Peyer's patch (tissue), 4 donors: ENCODE measurements around the gene TCEAL2. TPM values are rescaled to one million over a fixed set of nuclear protein-coding genes. Genes with fewer than 3 reads are reported as not detected.
"Not testable (repeated sequence)": the region's sequence is repeated elsewhere in the genome, so short reads cannot be mapped to it uniquely, and the experiment has no call there.

Experiments used
- DNase-seq, 3 donors: peaks; one replicate each; pipeline ENCODE4 v3.0.0-alpha.2; 2017 to 2019
- H3K27ac ChIP-seq, 4 donors: fragments of 200-600 bp; sonication (generic); one replicate each; pipeline ENCODE4 v1.5.1; 2016 to 2019
- H3K27me3 ChIP-seq, 2 donors: fragments of 200-600 bp; sonication (generic); one replicate each; pipeline ENCODE4 v1.5.1; 2019
- H3K36me3 ChIP-seq, 3 donors: fragments of 200-600 bp; sonication (generic); one replicate each; pipeline ENCODE4 v1.5.1; 2016 to 2019
- H3K4me1 ChIP-seq, 4 donors: fragments of 200-600 bp; sonication (generic); one replicate each; pipeline ENCODE4 v1.5.1; 2016 to 2019
- H3K4me3 ChIP-seq, 4 donors: fragments of 200-600 bp; sonication (generic); 1 replicate in 3 of 4; 2 replicates in 1 of 4; pipeline ENCODE4 v1.5.1; 2016 to 2019; ENCODE audit warnings: mild to moderate bottlenecking in 1 of 4
- H3K9me3 ChIP-seq, 4 donors: fragments of 200-600 bp; sonication (generic); one replicate each; pipeline ENCODE4 v1.5.1; 2016 to 2019; ENCODE audit warnings: mild to moderate bottlenecking in 1 of 4
- CTCF ChIP-seq, 6 experiments: fragments of 450-650 bp in 4 of 6; fragments of 200-600 bp in 2 of 6; sonication (generic) in 1 of 6; IDR thresholded peaks; one replicate each; pipeline ENCODE4 v1.5.1; 2017 to 2019; ENCODE audit warnings: antibody characterized with exemption in 6 of 6, mild to moderate bottlenecking in 3 of 6, moderate library complexity in 1 of 6
- POLR2A ChIP-seq, 2 donors: fragments of 450-650 bp; IDR thresholded peaks; one replicate each; pipeline ENCODE4 v1.5.1; 2017; ENCODE audit warnings: antibody characterized with exemption in 2 of 2, mild to moderate bottlenecking in 2 of 2, moderate library complexity in 2 of 2
- total RNA-seq, 4 donors: library from RNA; depleted of rRNA; stranded (reverse); fragments of >200 nt; gene quantifications; one replicate each; pipeline ENCODE4 v1.1.0, GENCODE V29; 2016

TCEAL2 gene
- not detected for total RNA-seq

- not testable (repeated sequence) for H3K9me3 ChIP-seq, H3K36me3 ChIP-seq, H3K4me1 ChIP-seq, DNase-seq, H3K27ac ChIP-seq, H3K27me3 ChIP-seq
- peak within 1 kb of the TSS in 1 of 4 donors; percentile 14 for H3K4me3 ChIP-seq
Measured at GRCh38 chrX:102125436-102125835, at the start of gene TCEAL2. TCEAL2 (plus strand) TSS chrX:102125679; CDS start chrX:102126831, 1,152 bp downstream.

GRCh38 chrX:102077426-102077825, 48.1 kb upstream of the TCEAL2 start:
- H3K4me1 ChIP-seq, result no peaks in the 10 kb centered on the region
- DNase-seq, result no peak
- no peaks in the 10 kb centered on the region for H3K27me3 ChIP-seq
- H3K9me3 ChIP-seq, result no peaks in the 10 kb centered on the region
- TF ChIP-seq POLR2A (IDR thresholded peaks at IDR 0.05) (no peak), CTCF (IDR thresholded peaks at IDR 0.05) (no peak)
- H3K4me3 ChIP-seq, result no peak overlapping the region
- no peaks in the 10 kb centered on the region for H3K36me3 ChIP-seq
- no peak overlapping the region for H3K27ac ChIP-seq

DNA sequence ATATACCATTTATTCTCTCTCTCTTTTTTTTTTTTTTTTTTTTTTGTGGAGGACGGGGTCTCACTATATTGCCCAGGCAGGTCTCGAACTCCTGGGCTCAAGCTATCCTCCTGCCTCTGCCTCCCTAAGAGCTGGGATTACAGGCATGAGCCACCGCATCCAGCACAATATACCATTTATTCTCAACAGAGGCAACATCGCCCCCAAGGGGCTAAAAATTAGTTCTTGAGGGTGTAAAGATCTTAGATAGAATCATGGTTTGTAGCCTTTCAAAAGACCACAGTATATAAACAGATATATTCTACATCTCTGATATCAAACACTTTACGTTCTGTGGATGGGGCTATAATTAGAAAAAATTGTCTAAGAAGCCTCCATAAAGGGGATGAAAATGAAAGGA, 39.8 kb upstream of the TCEAL2 start:
- H3K27me3 ChIP-seq, result no peaks in the 10 kb centered on the region
- H3K36me3 ChIP-seq, result no peaks in the 10 kb centered on the region
- no peaks in the 10 kb centered on the region for H3K9me3 ChIP-seq
- no peak for DNase-seq
- TF ChIP-seq POLR2A (IDR thresholded peaks at IDR 0.05) (no peak), CTCF (IDR thresholded peaks at IDR 0.05) (peak in 1 of 6 experiments; percentile 8)
- no peak overlapping the region for H3K27ac ChIP-seq
- no peaks in the 10 kb centered on the region for H3K4me1 ChIP-seq
- H3K4me3 ChIP-seq, result no peak overlapping the region

DNA sequence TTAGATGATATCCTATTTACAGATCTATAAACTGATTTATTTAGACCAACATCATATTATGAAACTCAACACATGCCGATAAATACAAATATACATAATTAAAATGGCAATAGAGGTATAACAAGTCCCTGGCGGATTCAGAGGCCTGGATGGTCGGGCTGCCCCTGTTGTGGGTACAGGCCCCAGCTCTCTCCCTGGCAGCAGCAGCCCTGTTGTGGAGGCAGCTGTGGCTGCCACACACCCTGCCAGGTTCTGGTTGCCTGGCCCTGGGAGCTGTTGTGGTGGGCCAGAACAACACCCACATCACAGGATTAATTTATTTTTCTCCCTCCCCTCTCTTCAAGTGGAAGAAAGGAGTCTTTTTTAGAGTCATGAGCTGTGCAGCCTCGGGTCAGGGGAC, 12.1 kb upstream of the TCEAL2 start:
- no peak overlapping the region for H3K27ac ChIP-seq
- no peak overlapping the region for H3K4me3 ChIP-seq
- TF ChIP-seq POLR2A (IDR thresholded peaks at IDR 0.05) (no peak), CTCF (IDR thresholded peaks at IDR 0.05) (no peak)
- DNase-seq, result no peak
- H3K4me1 ChIP-seq, result no peaks in the 10 kb centered on the region
- H3K27me3 ChIP-seq, result no peaks in the 10 kb centered on the region
- no peaks in the 10 kb centered on the region for H3K9me3 ChIP-seq
- no peaks in the 10 kb centered on the region for H3K36me3 ChIP-seq

GRCh38 chrX:102115748-102116147, 9.7 kb upstream of the TCEAL2 start:
- H3K27ac ChIP-seq, result no peak overlapping the region
- no peaks in the 10 kb centered on the region for H3K27me3 ChIP-seq
- H3K4me1 ChIP-seq, result no peaks in the 10 kb centered on the region
- DNase-seq, result no peak
- no peak overlapping the region for H3K4me3 ChIP-seq
- no peaks in the 10 kb centered on the region for H3K9me3 ChIP-seq
- H3K36me3 ChIP-seq, result no peaks in the 10 kb centered on the region
- TF ChIP-seq CTCF (IDR thresholded peaks at IDR 0.05), result no peak
- TF ChIP-seq POLR2A (IDR thresholded peaks at IDR 0.05), result no peak

GRCh38 chrX:102125014-102125413, 465 bp upstream of the TCEAL2 start:
- not testable (repeated sequence) for H3K4me1 ChIP-seq, H3K27ac ChIP-seq, H3K4me3 ChIP-seq, H3K36me3 ChIP-seq, H3K9me3 ChIP-seq, DNase-seq, H3K27me3 ChIP-seq

DNA sequence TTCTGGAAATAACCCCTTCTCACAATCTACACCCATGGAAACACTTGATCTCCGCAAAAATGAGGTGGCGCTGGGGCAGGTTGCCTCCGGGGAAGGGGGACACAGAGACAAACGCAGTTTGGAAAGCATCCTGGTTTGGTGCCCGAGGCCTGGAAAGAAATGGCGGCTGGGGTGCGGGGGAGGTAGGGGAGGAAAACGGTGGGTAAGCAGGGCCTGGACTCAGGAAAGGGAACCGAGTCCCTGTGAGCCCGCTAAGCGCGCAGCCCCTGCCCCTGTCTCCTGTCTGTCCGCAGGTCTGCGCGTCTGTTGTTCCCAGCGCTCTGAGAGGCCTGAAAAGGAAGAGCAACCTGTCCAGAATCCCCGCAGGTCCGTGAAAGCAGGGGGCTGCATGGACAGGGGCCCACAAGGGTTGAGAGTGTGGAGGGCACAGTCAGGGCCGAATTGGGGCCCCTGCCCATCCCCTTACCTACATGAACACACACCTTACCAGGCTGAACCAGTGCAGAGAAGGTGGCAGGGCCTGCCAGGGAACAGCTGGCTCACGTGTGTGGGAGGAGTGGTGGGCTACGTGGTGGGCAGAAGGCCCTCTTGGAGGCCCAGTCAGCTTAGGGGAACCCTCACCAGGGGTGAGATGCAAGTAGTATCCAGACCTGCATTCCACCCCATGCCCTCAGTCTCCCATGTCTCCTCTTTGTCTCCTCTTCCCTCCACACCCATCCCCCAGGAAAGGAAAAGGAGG, 770 bp downstream of the TCEAL2 start:
- not testable (repeated sequence) for H3K9me3 ChIP-seq, DNase-seq, H3K27ac ChIP-seq, H3K4me1 ChIP-seq, H3K36me3 ChIP-seq, H3K27me3 ChIP-seq
- H3K4me3 ChIP-seq, result peak overlapping the region in 1 of 4 donors; percentile 14
